Measurements from ENCODE around the gene IDH3A. TPM values are rescaled to one million over a fixed set of nuclear protein-coding genes. Genes with fewer than 3 reads are reported as not detected.

Gene IDH3A
- total RNA-seq, 1 donor from 2014 or later = 71.6 TPM

DNA sequence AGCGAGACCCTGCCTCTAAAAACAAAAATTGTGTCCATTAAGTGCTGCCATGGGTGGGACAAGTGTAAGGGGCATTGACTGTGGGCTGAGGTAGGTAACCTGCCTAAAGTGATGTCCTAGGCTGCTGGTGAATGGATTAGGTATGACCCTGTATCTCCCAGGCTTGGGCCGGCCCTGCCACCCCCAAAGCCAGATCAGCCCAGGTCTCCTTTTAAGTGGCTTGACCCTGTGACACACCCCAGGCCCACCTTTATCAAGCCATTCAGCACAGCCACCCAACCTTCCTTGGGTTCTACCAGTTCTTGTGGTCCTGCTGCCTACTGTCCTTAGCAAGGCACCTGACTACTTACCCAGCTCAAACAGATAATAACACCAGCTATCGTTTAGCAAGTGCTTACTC lies 36.6 kb upstream of the IDH3A start:
- ATAC-seq (no peak), DNase-seq (peak; percentile 23)

DNA sequence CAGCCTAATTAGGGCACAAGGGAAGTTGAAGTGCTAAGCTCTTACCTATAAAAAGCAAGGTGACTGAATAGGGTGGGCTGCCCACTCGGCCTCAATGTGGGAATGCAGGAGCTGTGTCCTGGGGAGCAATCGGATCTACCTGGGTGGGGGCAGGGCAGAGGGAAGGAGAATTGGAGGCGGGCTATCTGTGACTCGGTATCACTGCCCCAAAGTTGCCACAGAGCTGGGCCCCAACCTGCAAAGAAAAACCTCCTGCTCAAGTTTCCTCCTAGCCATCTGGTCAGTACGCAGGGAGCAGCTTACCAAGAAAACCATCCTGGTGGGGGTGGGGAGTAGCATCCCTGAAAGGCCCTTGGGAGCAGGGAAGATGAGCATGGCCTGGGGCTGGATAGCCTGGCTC lies 28.6 kb upstream of the IDH3A start:
- Histone ChIP-seq H3K4me3 (no peak overlapping the region), H3K9me3 (no peaks in the 10 kb centered on the region), H3K36me3 (no peaks in the 10 kb centered on the region), H3K27me3 (no peaks in the 10 kb centered on the region), H3K27ac (no peak overlapping the region), H3K4me1 (no peaks in the 10 kb centered on the region)
- DNase-seq (no peak), ATAC-seq (no peak)
- TF ChIP-seq, protein P1, sequence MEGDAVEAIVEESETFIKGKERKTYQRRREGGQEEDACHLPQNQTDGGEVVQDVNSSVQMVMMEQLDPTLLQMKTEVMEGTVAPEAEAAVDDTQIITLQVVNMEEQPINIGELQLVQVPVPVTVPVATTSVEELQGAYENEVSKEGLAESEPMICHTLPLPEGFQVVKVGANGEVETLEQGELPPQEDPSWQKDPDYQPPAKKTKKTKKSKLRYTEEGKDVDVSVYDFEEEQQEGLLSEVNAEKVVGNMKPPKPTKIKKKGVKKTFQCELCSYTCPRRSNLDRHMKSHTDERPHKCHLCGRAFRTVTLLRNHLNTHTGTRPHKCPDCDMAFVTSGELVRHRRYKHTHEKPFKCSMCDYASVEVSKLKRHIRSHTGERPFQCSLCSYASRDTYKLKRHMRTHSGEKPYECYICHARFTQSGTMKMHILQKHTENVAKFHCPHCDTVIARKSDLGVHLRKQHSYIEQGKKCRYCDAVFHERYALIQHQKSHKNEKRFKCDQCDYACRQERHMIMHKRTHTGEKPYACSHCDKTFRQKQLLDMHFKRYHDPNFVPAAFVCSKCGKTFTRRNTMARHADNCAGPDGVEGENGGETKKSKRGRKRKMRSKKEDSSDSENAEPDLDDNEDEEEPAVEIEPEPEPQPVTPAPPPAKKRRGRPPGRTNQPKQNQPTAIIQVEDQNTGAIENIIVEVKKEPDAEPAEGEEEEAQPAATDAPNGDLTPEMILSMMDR (IDR thresholded peaks at IDR 0.05) = no peak
- intact Hi-C loops (cut with DNase I) = no loop called here

More for the DNA sequence above, 36.6 kb upstream of the IDH3A start:
- no peaks in the 10 kb centered on the region for H3K9me3 ChIP-seq
- TF ChIP-seq, protein P1 (IDR thresholded peaks at IDR 0.05) = no peak
- peaks cover 7% of the 10 kb centered on the region for H3K4me1 ChIP-seq
- no peak overlapping the region for H3K27ac ChIP-seq
- H3K4me3 ChIP-seq = no peak overlapping the region
- H3K27me3 ChIP-seq = no peaks in the 10 kb centered on the region
- intact Hi-C loops (cut with DNase I) = loop anchor here (5.0 kb wide), 1 partner anchor 120 kb away; the partner anchor contains the start of gene ACSBG1
- H3K36me3 ChIP-seq = no peaks in the 10 kb centered on the region

DNA sequence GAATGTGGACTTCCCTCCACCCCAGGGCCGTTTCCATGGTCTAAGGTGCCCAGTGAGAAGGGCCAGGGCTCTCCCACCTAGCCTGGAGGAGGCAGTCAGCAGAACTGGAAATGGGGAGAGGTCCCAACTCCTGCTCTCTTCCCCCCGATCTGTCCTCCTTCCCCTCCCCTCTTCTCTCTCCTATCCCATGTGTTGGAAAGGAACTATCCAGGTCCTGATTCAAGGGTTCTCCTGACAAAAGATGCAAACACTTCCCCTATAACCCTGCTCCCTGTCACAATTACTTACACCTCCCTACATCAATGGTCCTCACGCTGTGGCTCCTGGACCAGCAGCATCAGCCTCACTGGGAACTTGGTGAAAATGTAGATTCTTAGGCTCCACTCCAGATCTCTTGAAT lies 23.9 kb upstream of the IDH3A start:
- DNase-seq = no peak
- no peaks in the 10 kb centered on the region for H3K9me3 ChIP-seq
- intact Hi-C loops (cut with DNase I) = no loop called here
- H3K27me3 ChIP-seq = no peaks in the 10 kb centered on the region
- TF ChIP-seq, protein P1 (IDR thresholded peaks at IDR 0.05) = no peak
- H3K36me3 ChIP-seq = no peaks in the 10 kb centered on the region
- ATAC-seq = no peak
- no peak overlapping the region for H3K4me3 ChIP-seq
- H3K4me1 ChIP-seq = no peaks in the 10 kb centered on the region
- H3K27ac ChIP-seq = no peak overlapping the region

DNA sequence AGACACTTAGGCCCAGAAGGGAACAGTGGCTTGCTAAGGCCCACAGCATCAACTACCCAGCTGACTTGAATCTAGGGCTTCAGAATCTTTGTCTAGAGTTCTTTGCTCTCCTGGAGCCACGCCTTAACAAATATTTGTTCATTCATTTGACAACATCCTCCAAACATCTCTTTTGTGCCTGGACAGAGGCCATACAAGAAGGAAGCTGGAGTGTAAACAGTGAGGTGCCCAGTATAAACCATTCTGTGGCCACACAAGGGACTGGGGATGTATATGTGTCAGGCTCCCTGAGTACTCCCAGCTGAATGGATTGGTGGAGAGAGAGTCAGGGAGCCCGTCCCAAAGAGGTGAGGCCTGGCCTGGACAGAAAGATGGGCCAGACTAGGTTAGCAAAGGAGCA lies 21.3 kb upstream of the IDH3A start:
- no peak for DNase-seq
- no peak overlapping the region for H3K4me3 ChIP-seq
- H3K27ac ChIP-seq = no peak overlapping the region
- intact Hi-C loops (cut with DNase I) = no loop called here
- ATAC-seq = no peak
- H3K9me3 ChIP-seq = no peaks in the 10 kb centered on the region
- H3K4me1 ChIP-seq = peaks cover 11% of the 10 kb centered on the region
- H3K27me3 ChIP-seq = no peaks in the 10 kb centered on the region
- TF ChIP-seq, protein P1 (IDR thresholded peaks at IDR 0.05) = no peak
- no peaks in the 10 kb centered on the region for H3K36me3 ChIP-seq

DNA sequence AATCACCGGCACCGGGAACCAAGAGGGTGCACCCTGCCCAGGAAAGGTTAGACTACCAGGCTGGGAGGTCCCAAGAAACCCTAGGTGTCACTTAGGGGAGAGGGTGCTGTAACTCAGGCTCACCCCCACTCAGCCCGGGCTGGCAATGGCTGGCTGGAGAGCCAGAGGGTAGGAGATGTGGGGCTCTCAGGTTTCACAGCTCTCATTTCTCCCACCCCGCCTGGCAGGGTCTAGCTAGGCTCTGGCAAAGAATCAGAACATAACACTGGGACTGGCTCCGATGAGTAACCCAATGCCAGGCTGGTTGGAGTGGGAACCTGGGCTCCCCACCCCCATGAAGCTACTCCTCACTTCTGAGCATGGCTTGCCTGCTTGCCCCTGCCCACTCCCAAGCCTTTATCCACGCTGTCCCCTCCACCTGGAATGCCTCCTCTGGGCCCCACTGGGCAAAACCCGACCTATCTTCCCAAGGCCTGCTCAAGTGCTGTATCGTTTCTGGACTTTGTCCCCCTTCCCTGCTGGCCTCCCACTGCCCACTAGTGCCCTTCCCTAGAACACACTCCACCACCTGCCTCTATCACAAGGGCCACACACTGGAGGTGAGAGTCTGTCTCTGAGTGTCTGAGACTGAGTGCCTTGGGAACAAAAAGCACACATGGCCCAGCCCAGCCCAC lies 19.9 kb upstream of the IDH3A start:
- DNase-seq (no peak), ATAC-seq (no peak)
- no peaks in the 10 kb centered on the region for H3K9me3 ChIP-seq
- TF ChIP-seq, protein P1 (IDR thresholded peaks at IDR 0.05) = no peak
- H3K27me3 ChIP-seq = no peaks in the 10 kb centered on the region
- intact Hi-C loops (cut with DNase I) = no loop called here
- no peak overlapping the region for H3K27ac ChIP-seq
- H3K36me3 ChIP-seq = no peaks in the 10 kb centered on the region
- peaks cover 11% of the 10 kb centered on the region for H3K4me1 ChIP-seq
- no peak overlapping the region for H3K4me3 ChIP-seq
